ENCODE measurements around the gene PDILT. TPM values are rescaled to one million over a fixed set of nuclear protein-coding genes. Genes with fewer than 3 reads are reported as not detected.

Gene PDILT
- total and polyA plus RNA-seq, 2 of the 8 experiments (the other 6 are each of a cell fraction or from before 2014, with no cell fraction given) = not detected

- POLR2A ChIA-PET (ENCODE audit: partially characterized antibody) = no interaction called here
- TF ChIP-seq TCF12 (IDR thresholded peaks at IDR 0.05; ENCODE audit: low read depth, low read length) (no peak), SAP30 (IDR thresholded peaks at IDR 0.05; ENCODE audit: insufficient read depth, insufficient replicate concordance, low read length) (no peak), EGR1 (IDR thresholded peaks at IDR 0.05; ENCODE audit: borderline replicate concordance, low read depth, low read length) (no peak), ZNF274 (IDR thresholded peaks at IDR 0.05; ENCODE audit: borderline replicate concordance, extremely low read depth, low read length) (no peak), POLR2A (IDR thresholded peaks at IDR 0.05; ENCODE audit: control extremely low read depth in 1 of 2, low read depth in 2 of 2, low read length in 2 of 2) (no peak), PHF8 (conservative IDR thresholded peaks at IDR 0.05; ENCODE audit: low read depth, low read length) (no peak), RFX5 (IDR thresholded peaks at IDR 0.05; ENCODE audit: borderline replicate concordance, low read depth, low read length) (no peak), POU5F1 (IDR thresholded peaks at IDR 0.05; ENCODE audit: low read depth, low read length) (no peak), SRF (IDR thresholded peaks at IDR 0.05; ENCODE audit: low read depth, low read length) (no peak), RXRA (IDR thresholded peaks at IDR 0.05; ENCODE audit: insufficient read depth, low read depth, low read length) (no peak), NANOG (IDR thresholded peaks at IDR 0.05; ENCODE audit: insufficient read depth, low read depth, low read length, poor library complexity, severe bottlenecking) (no peak), ASH2L (IDR thresholded peaks at IDR 0.05; ENCODE audit: low read length) (no peak), JUN (IDR thresholded peaks at IDR 0.05; ENCODE audit: low read depth, low read length) (no peak), SUZ12 (IDR thresholded peaks at IDR 0.05; ENCODE audit: low read length) (no peak), GABPA (IDR thresholded peaks at IDR 0.05; ENCODE audit: borderline replicate concordance, insufficient read depth, low read length) (no peak)
Observed at GRCh38 chr16:20317117-20317516, 87.4 kb downstream of the PDILT start.

More at GRCh38 chr16:20317117-20317516, 87.4 kb downstream of the PDILT start:
- Histone ChIP-seq H3K18ac (ENCODE audit: extremely low read depth, low read length) (no peak overlapping the region), H3K4ac (replicated peaks; ENCODE audit: insufficient read length, low read depth, low read length) (no peak overlapping the region), H3K79me2 (ENCODE audit: control insufficient read depth in 1 of 2, insufficient read depth in 2 of 2, low read length in 2 of 2) (no peaks in the 10 kb centered on the region), H4K5ac (ENCODE audit: insufficient read length, low read depth, low read length) (no peak overlapping the region), H3K56ac (replicated peaks; ENCODE audit: insufficient read length, low read depth, low read length) (no peak overlapping the region), H2BK5ac (ENCODE audit: low read depth, low read length) (no peak overlapping the region), H2BK12ac (ENCODE audit: low read depth, low read length) (no peak overlapping the region), H3K23ac (ENCODE audit: insufficient read length) (no peak overlapping the region), H4K91ac (replicated peaks; ENCODE audit: insufficient read length, low read length) (no peak overlapping the region), H2BK20ac (ENCODE audit: low read length) (no peak overlapping the region), H3K4me2 (ENCODE audit: insufficient read depth in 1 of 2, low read depth in 2 of 2, low read length in 2 of 2) (no peak overlapping the region), H3K27me3 (replicated peaks in 1 of 4; ENCODE audit: control insufficient read depth in 3 of 4, extremely low read depth in 1 of 4, insufficient read depth in 3 of 4, low read length in 3 of 4) (no peaks in the 10 kb centered on the region; a peak in 1 of 7 replicates), H2BK120ac (replicated peaks; ENCODE audit: low read depth, low read length) (no peak overlapping the region), H3K79me1 (ENCODE audit: low read depth, low read length) (no peaks in the 10 kb centered on the region), H3K4me3 (ENCODE audit: extremely low read depth in 1 of 4, insufficient read depth in 2 of 4, low read depth in 3 of 4, low read length in 4 of 4) (no peak overlapping the region), H3K14ac (ENCODE audit: insufficient read length) (no peak overlapping the region), H2AFZ (ENCODE audit: low read length) (no peak overlapping the region), H3K36me3 (ENCODE audit: control insufficient read depth in 2 of 4, insufficient read depth in 4 of 4, low read length in 3 of 4) (no peaks in the 10 kb centered on the region), H3K23me2 (ENCODE audit: low read depth, low read length) (no peaks in the 10 kb centered on the region), H2BK15ac (ENCODE audit: low read length) (no peak overlapping the region), H4K20me1 (replicated peaks in 1 of 2; ENCODE audit: control insufficient read depth in 1 of 2, insufficient read depth in 2 of 2, low read length in 2 of 2) (no peaks in the 10 kb centered on the region), H2AK5ac (ENCODE audit: low read depth, low read length) (no peak overlapping the region), H3K27ac (ENCODE audit: low read depth, low read length) (no peak overlapping the region), H3K9ac (replicated peaks in 1 of 4; ENCODE audit: extremely low read depth in 1 of 4, low read depth in 3 of 4, low read length in 3 of 4) (no peak overlapping the region), H4K8ac (ENCODE audit: extremely low read depth, insufficient read depth, low read length) (no peak overlapping the region), H3K9me3 (ENCODE audit: insufficient read depth in 2 of 2, low read depth in 1 of 2, low read length in 1 of 2) (no peaks in the 10 kb centered on the region), H3K4me1 (replicated peaks in 1 of 4; ENCODE audit: control insufficient read depth in 3 of 4, insufficient read depth in 4 of 4, low read length in 3 of 4) (no peaks in the 10 kb centered on the region)
- CTCF ChIA-PET (ENCODE audit: partially characterized antibody) = interaction anchor here (1.2 kb wide), 1 partner anchor 17 kb away, joined by 3 read pairs; no protein-coding TSS in a partner anchor
- DNase-seq (ENCODE audit: low read depth in 1 of 2, low spot score in 2 of 2) (no peak), FAIRE-seq (no peak)
- WGBS, 2 experiments (ENCODE audit: extremely low coverage in 1 of 2, insufficient coverage in 1 of 2, insufficient read length in 1 of 2, insufficient replicate concordance in 2 of 2, low coverage in 1 of 2, low lambda C conversion rate in 2 of 2, missing lambda C conversion rate in 1 of 2) = 86% methylated on average over 7 of the region's 8 CpGs; no CpG with 5 or more reads in 1 of the 2 experiments

All from H1 (cell line).